ENCODE results near the gene CDC6. TPM values are rescaled to one million over a fixed set of nuclear protein-coding genes. Genes with fewer than 3 reads are reported as not detected.

CDC6 gene
- total and polyA plus RNA-seq, 2 of the 8 experiments (the other 6 are each of a cell fraction or from before 2014, with no cell fraction given), result 50.5 to 140 TPM

DNA sequence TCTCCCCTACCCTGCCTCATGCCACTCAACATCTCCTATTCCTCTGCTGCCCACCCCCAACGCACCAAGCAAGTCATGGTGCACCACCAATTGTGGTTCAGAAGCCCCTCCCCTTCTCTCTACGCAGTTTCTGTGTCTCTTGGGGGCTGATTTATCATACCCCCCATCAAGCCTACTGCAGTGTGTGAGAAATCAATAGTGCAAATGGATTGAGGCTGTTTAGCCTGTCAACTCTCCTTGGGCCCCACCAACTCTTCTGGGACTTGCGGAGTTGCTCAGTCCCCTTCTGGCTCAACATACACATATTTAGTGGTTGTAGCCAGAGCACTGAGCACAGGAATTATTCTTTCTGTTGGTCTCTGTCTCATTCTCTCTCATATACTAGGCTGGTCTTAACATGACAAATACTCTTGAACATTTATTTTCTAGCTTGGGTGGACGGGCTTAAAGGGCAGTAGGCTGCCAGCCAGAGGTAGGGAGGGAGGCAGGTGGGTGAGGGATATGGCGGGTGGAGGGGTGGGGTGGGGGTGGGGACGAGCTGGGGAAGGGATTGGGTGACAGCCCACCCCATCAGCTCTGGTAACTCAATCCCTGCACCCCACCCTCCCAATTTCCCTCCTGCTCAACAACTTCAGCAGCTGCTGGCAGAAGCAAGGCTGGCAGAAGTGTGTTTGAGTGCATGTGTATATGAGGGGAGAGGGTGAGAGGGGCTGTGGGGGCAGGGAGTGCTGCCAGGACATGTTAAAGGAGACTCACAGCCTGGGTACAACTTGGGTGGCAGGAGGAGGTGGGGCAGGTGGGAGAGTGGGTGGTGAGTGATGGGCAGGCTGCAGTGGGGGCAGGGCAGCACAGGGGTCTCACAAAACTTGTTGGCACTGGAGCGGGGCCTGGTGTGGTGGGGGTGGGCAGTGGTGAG lies 26.2 kb downstream of the CDC6 start (continued):
- TF ChIP-seq, protein P1, sequence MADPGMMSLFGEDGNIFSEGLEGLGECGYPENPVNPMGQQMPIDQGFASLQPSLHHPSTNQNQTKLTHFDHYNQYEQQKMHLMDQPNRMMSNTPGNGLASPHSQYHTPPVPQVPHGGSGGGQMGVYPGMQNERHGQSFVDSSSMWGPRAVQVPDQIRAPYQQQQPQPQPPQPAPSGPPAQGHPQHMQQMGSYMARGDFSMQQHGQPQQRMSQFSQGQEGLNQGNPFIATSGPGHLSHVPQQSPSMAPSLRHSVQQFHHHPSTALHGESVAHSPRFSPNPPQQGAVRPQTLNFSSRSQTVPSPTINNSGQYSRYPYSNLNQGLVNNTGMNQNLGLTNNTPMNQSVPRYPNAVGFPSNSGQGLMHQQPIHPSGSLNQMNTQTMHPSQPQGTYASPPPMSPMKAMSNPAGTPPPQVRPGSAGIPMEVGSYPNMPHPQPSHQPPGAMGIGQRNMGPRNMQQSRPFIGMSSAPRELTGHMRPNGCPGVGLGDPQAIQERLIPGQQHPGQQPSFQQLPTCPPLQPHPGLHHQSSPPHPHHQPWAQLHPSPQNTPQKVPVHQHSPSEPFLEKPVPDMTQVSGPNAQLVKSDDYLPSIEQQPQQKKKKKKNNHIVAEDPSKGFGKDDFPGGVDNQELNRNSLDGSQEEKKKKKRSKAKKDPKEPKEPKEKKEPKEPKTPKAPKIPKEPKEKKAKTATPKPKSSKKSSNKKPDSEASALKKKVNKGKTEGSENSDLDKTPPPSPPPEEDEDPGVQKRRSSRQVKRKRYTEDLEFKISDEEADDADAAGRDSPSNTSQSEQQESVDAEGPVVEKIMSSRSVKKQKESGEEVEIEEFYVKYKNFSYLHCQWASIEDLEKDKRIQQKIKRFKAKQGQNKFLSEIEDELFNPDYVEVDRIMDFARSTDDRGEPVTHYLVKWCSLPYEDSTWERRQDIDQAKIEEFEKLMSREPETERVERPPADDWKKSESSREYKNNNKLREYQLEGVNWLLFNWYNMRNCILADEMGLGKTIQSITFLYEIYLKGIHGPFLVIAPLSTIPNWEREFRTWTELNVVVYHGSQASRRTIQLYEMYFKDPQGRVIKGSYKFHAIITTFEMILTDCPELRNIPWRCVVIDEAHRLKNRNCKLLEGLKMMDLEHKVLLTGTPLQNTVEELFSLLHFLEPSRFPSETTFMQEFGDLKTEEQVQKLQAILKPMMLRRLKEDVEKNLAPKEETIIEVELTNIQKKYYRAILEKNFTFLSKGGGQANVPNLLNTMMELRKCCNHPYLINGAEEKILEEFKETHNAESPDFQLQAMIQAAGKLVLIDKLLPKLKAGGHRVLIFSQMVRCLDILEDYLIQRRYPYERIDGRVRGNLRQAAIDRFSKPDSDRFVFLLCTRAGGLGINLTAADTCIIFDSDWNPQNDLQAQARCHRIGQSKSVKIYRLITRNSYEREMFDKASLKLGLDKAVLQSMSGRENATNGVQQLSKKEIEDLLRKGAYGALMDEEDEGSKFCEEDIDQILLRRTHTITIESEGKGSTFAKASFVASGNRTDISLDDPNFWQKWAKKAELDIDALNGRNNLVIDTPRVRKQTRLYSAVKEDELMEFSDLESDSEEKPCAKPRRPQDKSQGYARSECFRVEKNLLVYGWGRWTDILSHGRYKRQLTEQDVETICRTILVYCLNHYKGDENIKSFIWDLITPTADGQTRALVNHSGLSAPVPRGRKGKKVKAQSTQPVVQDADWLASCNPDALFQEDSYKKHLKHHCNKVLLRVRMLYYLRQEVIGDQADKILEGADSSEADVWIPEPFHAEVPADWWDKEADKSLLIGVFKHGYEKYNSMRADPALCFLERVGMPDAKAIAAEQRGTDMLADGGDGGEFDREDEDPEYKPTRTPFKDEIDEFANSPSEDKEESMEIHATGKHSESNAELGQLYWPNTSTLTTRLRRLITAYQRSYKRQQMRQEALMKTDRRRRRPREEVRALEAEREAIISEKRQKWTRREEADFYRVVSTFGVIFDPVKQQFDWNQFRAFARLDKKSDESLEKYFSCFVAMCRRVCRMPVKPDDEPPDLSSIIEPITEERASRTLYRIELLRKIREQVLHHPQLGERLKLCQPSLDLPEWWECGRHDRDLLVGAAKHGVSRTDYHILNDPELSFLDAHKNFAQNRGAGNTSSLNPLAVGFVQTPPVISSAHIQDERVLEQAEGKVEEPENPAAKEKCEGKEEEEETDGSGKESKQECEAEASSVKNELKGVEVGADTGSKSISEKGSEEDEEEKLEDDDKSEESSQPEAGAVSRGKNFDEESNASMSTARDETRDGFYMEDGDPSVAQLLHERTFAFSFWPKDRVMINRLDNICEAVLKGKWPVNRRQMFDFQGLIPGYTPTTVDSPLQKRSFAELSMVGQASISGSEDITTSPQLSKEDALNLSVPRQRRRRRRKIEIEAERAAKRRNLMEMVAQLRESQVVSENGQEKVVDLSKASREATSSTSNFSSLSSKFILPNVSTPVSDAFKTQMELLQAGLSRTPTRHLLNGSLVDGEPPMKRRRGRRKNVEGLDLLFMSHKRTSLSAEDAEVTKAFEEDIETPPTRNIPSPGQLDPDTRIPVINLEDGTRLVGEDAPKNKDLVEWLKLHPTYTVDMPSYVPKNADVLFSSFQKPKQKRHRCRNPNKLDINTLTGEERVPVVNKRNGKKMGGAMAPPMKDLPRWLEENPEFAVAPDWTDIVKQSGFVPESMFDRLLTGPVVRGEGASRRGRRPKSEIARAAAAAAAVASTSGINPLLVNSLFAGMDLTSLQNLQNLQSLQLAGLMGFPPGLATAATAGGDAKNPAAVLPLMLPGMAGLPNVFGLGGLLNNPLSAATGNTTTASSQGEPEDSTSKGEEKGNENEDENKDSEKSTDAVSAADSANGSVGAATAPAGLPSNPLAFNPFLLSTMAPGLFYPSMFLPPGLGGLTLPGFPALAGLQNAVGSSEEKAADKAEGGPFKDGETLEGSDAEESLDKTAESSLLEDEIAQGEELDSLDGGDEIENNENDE (IDR thresholded peaks at IDR 0.05; ENCODE audit: insufficient replicate concordance, low read length), result no peak
- TF ChIP-seq EGR1 (IDR thresholded peaks at IDR 0.05; ENCODE audit: borderline replicate concordance, low read depth, low read length) (no peak), SP2 (IDR thresholded peaks at IDR 0.05; ENCODE audit: low read length) (no peak), SP4 (IDR thresholded peaks at IDR 0.05; ENCODE audit: low read length) (no peak), CBX8 (IDR thresholded peaks at IDR 0.05; ENCODE audit: borderline replicate concordance, low read depth, low read length) (no peak), TBP (IDR thresholded peaks at IDR 0.05; ENCODE audit: low read depth, low read length) (no peak)
- TF ChIP-seq, protein P2, sequence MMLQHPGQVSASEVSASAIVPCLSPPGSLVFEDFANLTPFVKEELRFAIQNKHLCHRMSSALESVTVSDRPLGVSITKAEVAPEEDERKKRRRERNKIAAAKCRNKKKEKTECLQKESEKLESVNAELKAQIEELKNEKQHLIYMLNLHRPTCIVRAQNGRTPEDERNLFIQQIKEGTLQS (IDR thresholded peaks at IDR 0.05; ENCODE audit: insufficient read depth, low read depth, low read length), result no peak
